H9 (cell line): Measurements from ENCODE around the gene ZFAND3. TPM values are rescaled to one million over a fixed set of nuclear protein-coding genes. Genes with fewer than 3 reads are reported as not detected.

Experiments used
- DNase-seq: peaks from one replicate; pipeline ENCODE4 v3.0.0-alpha.2; 2017
- H2AFZ ChIP-seq: one replicate; pipeline ENCODE4 v1.6.1; 2013; ENCODE audit warnings: mild to moderate bottlenecking, low read length, control low read depth, moderate library complexity
- H2AK5ac ChIP-seq: 2 replicates; pipeline ENCODE4 v1.6.1; 2013; ENCODE audit warnings: low read length, control low read depth, mixed read lengths; ENCODE audit not compliant: insufficient read length
- H2BK120ac ChIP-seq: one replicate; pipeline ENCODE4 v1.6.1; 2013; ENCODE audit warnings: low read depth, mild to moderate bottlenecking, low read length, control low read depth, inconsistent platforms; ENCODE audit not compliant: poor library complexity, severe bottlenecking
- H2BK12ac ChIP-seq: 2 replicates; pipeline ENCODE4 v1.6.1; 2013; ENCODE audit warnings: low read length, control low read depth, mixed read lengths, low read depth; ENCODE audit not compliant: insufficient read length
- H2BK15ac ChIP-seq: 2 replicates; pipeline ENCODE4 v1.6.1; 2013; ENCODE audit warnings: low read depth, low read length, control low read depth
- H2BK20ac ChIP-seq: one replicate; pipeline ENCODE4 v1.6.1; 2013; ENCODE audit warnings: low read depth, mild to moderate bottlenecking, low read length, control low read depth, inconsistent platforms; ENCODE audit not compliant: poor library complexity, severe bottlenecking
- H2BK5ac ChIP-seq: 2 replicates; pipeline ENCODE4 v1.6.1; 2013; ENCODE audit warnings: low read length, control low read depth, mixed read lengths; ENCODE audit not compliant: insufficient read length
- H3K14ac ChIP-seq: 2 replicates; pipeline ENCODE4 v1.6.1; 2013; ENCODE audit warnings: low read length, control low read depth; ENCODE audit not compliant: insufficient read depth
- H3K18ac ChIP-seq: 2 replicates; pipeline ENCODE4 v1.6.1; 2013; ENCODE audit warnings: low read depth, mild to moderate bottlenecking, mixed read lengths, low read length, control low read depth; ENCODE audit not compliant: insufficient read length
- H3K23ac ChIP-seq: 2 replicates; pipeline ENCODE4 v1.6.1; 2013; ENCODE audit warnings: low read length, control low read depth, mixed read lengths, low read depth; ENCODE audit not compliant: insufficient read length
- H3K23me2 ChIP-seq: 2 replicates; pipeline ENCODE4 v1.6.1; 2013; ENCODE audit warnings: low read depth, mild to moderate bottlenecking, mixed read lengths, low read length, control low read depth; ENCODE audit not compliant: insufficient read length, poor library complexity, severe bottlenecking
- H3K27ac ChIP-seq: 2 replicates; pipeline ENCODE4 v1.5.1; 2013; ENCODE audit warnings: low read length, control low read depth, mixed read lengths, low read depth; ENCODE audit not compliant: insufficient read length
- H3K27me3 ChIP-seq: 2 replicates; pipeline ENCODE4 v1.6.1; 2013; ENCODE audit warnings: low read length, control low read depth, inconsistent platforms; ENCODE audit not compliant: insufficient read depth
- H3K4ac ChIP-seq: 2 replicates; pipeline ENCODE4 v1.6.1; 2013; ENCODE audit warnings: low read depth, mild to moderate bottlenecking, control low read depth, inconsistent platforms, low read length, moderate library complexity
- H3K4me1 ChIP-seq: 2 replicates; pipeline ENCODE4 v1.6.1; 2013; ENCODE audit warnings: low read length, control low read depth, inconsistent platforms; ENCODE audit not compliant: insufficient read depth
- H3K4me2 ChIP-seq: 2 replicates; pipeline ENCODE4 v1.6.1; 2013; ENCODE audit warnings: low read length, control low read depth, mixed read lengths; ENCODE audit not compliant: insufficient read length, insufficient read depth
- H3K56ac ChIP-seq: 2 replicates; pipeline ENCODE4 v1.6.1; 2013; ENCODE audit warnings: low read depth, mild to moderate bottlenecking, mixed read lengths, low read length, control low read depth; ENCODE audit not compliant: insufficient read length
- H3K79me1 ChIP-seq: 2 replicates; pipeline ENCODE4 v1.6.1; 2013; ENCODE audit warnings: low read depth, mild to moderate bottlenecking, moderate library complexity, low read length, control low read depth, inconsistent platforms; ENCODE audit not compliant: insufficient read depth, poor library complexity, severe bottlenecking
- H3K79me2 ChIP-seq: 2 replicates; pipeline ENCODE4 v1.6.1; 2013; ENCODE audit warnings: low read length, control low read depth, inconsistent platforms; ENCODE audit not compliant: insufficient read depth
- H3K9ac ChIP-seq: 2 replicates; pipeline ENCODE4 v1.6.1; 2013; ENCODE audit warnings: low read length, control low read depth, mixed read lengths; ENCODE audit not compliant: insufficient read length; ENCODE audit errors: extremely low read depth
- H3K9me3 ChIP-seq: one replicate; pipeline ENCODE4 v1.6.1; 2013; ENCODE audit warnings: low read depth, low read length, inconsistent platforms; ENCODE audit not compliant: control insufficient read depth
- H3T11ph ChIP-seq: one replicate; pipeline ENCODE4 v1.6.1; 2013; ENCODE audit warnings: mild to moderate bottlenecking, low read length, control low read depth, inconsistent platforms
- H4K20me1 ChIP-seq: one replicate; pipeline ENCODE4 v1.6.1; 2013; ENCODE audit not compliant: control insufficient read depth, insufficient read length, insufficient read depth
- H4K5ac ChIP-seq: 2 replicates; pipeline ENCODE4 v1.6.1; 2013; ENCODE audit warnings: low read depth, mild to moderate bottlenecking, mixed read lengths, low read length, control low read depth; ENCODE audit not compliant: insufficient read length
- H4K8ac ChIP-seq: replicated peaks from 2 replicates; pipeline ENCODE4 v1.6.1; 2013; ENCODE audit warnings: low read length, control low read depth, mixed read lengths, low read depth; ENCODE audit not compliant: insufficient read length
- H4K91ac ChIP-seq: 2 replicates; pipeline ENCODE4 v1.6.1; 2013; ENCODE audit warnings: low read depth, mild to moderate bottlenecking, moderate library complexity, mixed read lengths, low read length, control low read depth; ENCODE audit not compliant: insufficient read length
- H3K27ac Mint-ChIP-seq, 3 experiments: 2 replicates in 2 of 3; 3 replicates in 1 of 3; pipeline ENCODE4 v1.8.0; 2020 to 2021; ENCODE audit warnings: mixed read lengths in 3 of 3, mild to moderate bottlenecking in 1 of 3, moderate library complexity in 1 of 3
- H3K27me3 Mint-ChIP-seq: 2 replicates; pipeline ENCODE4 v1.8.0; 2021; ENCODE audit warnings: low read depth, mild to moderate bottlenecking, moderate library complexity, mixed read lengths
- H3K36me3 Mint-ChIP-seq, 3 experiments: 2 replicates in 2 of 3; 3 replicates in 1 of 3; pipeline ENCODE4 v1.8.0; 2020 to 2021; ENCODE audit warnings: low read depth in 3 of 3, mixed read lengths in 3 of 3; ENCODE audit not compliant: insufficient read depth in 1 of 3
- H3K4me1 Mint-ChIP-seq, 2 experiments: 2 replicates each; pipeline ENCODE4 v1.8.0; 2020; ENCODE audit warnings: mixed read lengths in 2 of 2
- H3K4me3 Mint-ChIP-seq, 2 experiments: 2 replicates in 1 of 2; 3 replicates in 1 of 2; pipeline ENCODE4 v1.8.0; 2020 to 2021; ENCODE audit warnings: mild to moderate bottlenecking in 2 of 2, mixed read lengths in 2 of 2, moderate library complexity in 1 of 2
- H3K9me3 Mint-ChIP-seq, 2 experiments: 2 replicates in 1 of 2; 3 replicates in 1 of 2; pipeline ENCODE4 v1.8.0; 2020; ENCODE audit warnings: mild to moderate bottlenecking in 2 of 2, mixed read lengths in 2 of 2, moderate library complexity in 1 of 2
- WGBS: extraction: QIAGEN DNeasy Blood & Tissue Kit; methylation state at CpG from one replicate; pipeline ENCODE4 v1.1.7; 2013; ENCODE audit warnings: missing lambda C conversion rate, low lambda C conversion rate, mixed read lengths; ENCODE audit not compliant: insufficient read length; ENCODE audit errors: extremely low coverage; 5-methylcytosine and 5-hydroxymethylcytosine counted together
- total RNA-seq: library from RNA; stranded (reverse); gene quantifications from 2 replicates; pipeline ENCODE4 v1.2.1, GENCODE V29; 2021
- TF ChIP-seq, protein P1 (sequence below): fragments of 200-600 bp; sonication (generic); conservative IDR thresholded peaks from 3 replicates; pipeline ENCODE4 v1.8.0; 2021; ENCODE audit warnings: antibody characterized with exemption, mild to moderate bottlenecking

ZFAND3 gene
- total RNA-seq, 1 experiment from 2014 or later = 57.7 TPM

DNA sequence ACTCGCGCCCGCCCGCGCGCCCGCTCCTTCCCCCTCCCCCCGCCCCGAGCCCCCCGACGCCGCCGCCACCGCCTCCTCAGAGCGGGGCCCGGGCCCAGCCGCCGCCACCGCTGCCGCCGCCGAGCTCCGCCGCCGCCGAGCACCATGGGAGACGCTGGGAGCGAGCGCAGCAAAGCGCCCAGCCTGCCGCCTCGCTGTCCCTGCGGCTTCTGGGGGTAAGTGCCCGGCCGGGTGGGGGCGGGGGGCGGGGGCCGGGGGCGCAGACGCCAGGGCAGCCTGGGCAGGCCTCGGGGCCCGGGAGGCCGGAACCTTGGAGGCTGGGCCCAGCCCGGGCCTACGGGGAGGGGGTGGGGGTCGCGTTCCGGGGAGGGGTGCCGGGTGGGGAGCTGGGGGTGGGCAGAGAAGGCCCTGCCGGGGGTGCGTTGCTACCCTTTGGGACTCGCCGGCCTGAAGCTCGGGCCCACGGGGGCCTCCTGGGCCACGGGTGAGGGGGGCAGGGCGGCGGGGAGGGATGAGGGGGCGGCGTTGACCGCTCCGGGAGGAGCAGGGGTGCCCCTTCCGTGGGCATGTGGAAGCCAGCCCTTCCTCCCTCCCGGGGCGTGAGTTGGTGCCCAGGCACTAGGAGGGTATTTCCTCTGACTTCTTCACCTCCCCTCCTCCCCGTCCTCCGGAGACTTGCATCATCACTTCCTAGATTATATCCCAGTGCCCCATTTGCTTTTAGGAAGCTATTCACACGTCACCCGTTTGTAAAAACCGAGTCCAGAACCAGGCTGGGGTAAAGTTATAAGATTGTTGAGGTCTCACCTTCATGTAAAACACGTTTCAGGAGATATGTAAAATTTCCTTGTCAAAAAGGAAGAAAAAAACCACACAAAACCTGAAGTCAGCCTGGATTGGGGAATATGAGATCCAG lies 533 bp downstream of the ZFAND3 start:
- Histone ChIP-seq H3T11ph (no peak overlapping the region), H3K27me3 (no peaks in the 10 kb centered on the region), H2BK15ac (no peak overlapping the region), H4K5ac (no peak overlapping the region), H4K91ac (no peak overlapping the region), H2BK5ac (no peak overlapping the region), H3K18ac (no peak overlapping the region), H3K79me2 (peaks cover 29% of the 10 kb centered on the region), H2AFZ (no peak overlapping the region), H3K23me2 (peaks cover 3% of the 10 kb centered on the region), H3K23ac (no peak overlapping the region), H3K27ac (no peak overlapping the region), H2AK5ac (no peak overlapping the region), H3K56ac (no peak overlapping the region), H3K9me3 (no peaks in the 10 kb centered on the region), H4K8ac (no peak overlapping the region), H3K14ac (no peak overlapping the region), H3K4ac (no peak overlapping the region), H3K79me1 (peaks cover 2% of the 10 kb centered on the region), H3K9ac (peak overlapping the region; percentile 74), H4K20me1 (no peaks in the 10 kb centered on the region), H2BK120ac (no peak overlapping the region), H2BK12ac (no peak overlapping the region), H3K4me1 (no peaks in the 10 kb centered on the region; the same call in 1 of the 2 replicates), H2BK20ac (no peak overlapping the region), H3K4me2 (peak overlapping the region; percentile 92)
- peaks cover 0 to 2% (median 0%) of the 10 kb centered on the region in 3 experiments; a peak in 1 of 7 replicates for H3K36me3 Mint-ChIP-seq
- TF ChIP-seq, protein P1, sequence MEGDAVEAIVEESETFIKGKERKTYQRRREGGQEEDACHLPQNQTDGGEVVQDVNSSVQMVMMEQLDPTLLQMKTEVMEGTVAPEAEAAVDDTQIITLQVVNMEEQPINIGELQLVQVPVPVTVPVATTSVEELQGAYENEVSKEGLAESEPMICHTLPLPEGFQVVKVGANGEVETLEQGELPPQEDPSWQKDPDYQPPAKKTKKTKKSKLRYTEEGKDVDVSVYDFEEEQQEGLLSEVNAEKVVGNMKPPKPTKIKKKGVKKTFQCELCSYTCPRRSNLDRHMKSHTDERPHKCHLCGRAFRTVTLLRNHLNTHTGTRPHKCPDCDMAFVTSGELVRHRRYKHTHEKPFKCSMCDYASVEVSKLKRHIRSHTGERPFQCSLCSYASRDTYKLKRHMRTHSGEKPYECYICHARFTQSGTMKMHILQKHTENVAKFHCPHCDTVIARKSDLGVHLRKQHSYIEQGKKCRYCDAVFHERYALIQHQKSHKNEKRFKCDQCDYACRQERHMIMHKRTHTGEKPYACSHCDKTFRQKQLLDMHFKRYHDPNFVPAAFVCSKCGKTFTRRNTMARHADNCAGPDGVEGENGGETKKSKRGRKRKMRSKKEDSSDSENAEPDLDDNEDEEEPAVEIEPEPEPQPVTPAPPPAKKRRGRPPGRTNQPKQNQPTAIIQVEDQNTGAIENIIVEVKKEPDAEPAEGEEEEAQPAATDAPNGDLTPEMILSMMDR = no peak
- peak overlapping the region; percentile 83 to 87 (median 85); a peak in 5 of 7 replicates for H3K27ac Mint-ChIP-seq
- peaks cover 9% of the 10 kb centered on the region for H3K27me3 Mint-ChIP-seq
- H3K4me1 Mint-ChIP-seq = peaks cover 40 to 45% of the 10 kb centered on the region in 2 experiments
- H3K9me3 Mint-ChIP-seq = no peaks in the 10 kb centered on the region
- peak; percentile 40 for DNase-seq
- WGBS = no CpG with 5 or more reads among the region's 71 CpGs
- H3K4me3 Mint-ChIP-seq = peak overlapping the region; percentile 92 to 94
